Skin epidermis (tissue), 12 donors: Measurements from ENCODE around the gene NMT2.

Experiments
- H3K27ac ChIP-seq, 21 experiments: fragments of 200-600 bp; sonication (generic) in 11 of 21; one replicate each; pipeline ENCODE4 v1.5.0; 2020; ENCODE audit warnings: mild to moderate bottlenecking in 3 of 21, inconsistent platforms in 2 of 21, moderate library complexity in 2 of 21
- H3K4me3 ChIP-seq, 7 experiments: fragments of 200-600 bp; sonication (generic) in 2 of 7; one replicate each; pipeline ENCODE4 v1.5.0; 2020; ENCODE audit warnings: inconsistent platforms in 2 of 7, mild to moderate bottlenecking in 2 of 7, moderate library complexity in 1 of 7

Gene NMT2

GRCh38 chr10:15106352-15107013 lies 62.0 kb downstream of the NMT2 start:
- Histone ChIP-seq H3K27ac (no peak overlapping the region), H3K4me3 (no peak overlapping the region)

GRCh38 chr10:15103513-15103912 lies 65.0 kb downstream of the NMT2 start:
- Histone ChIP-seq H3K4me3 (no peak overlapping the region), H3K27ac (no peak overlapping the region)

GRCh38 chr10:15099886-15100285 lies 68.6 kb downstream of the NMT2 start:
- Histone ChIP-seq H3K4me3 (no peak overlapping the region), H3K27ac (peak overlapping the region in 1 of 21 experiments; percentile 15)

GRCh38 chr10:15097011-15097812 lies 71.3 kb downstream of the NMT2 start, which contains the start of gene RPP38:
Gene RPP38 (plus strand): TSS chr10:15097355. CDS start chr10:15103315, 5,960 bp downstream.
- Histone ChIP-seq H3K4me3 (peak within 1 kb of the TSS; percentile 76 to 96 (median 85)), H3K27ac (peak within 1 kb of the TSS; percentile 65 to 99 (median 95))

GRCh38 chr10:15096661-15097010 lies 71.9 kb downstream of the NMT2 start:
- peak overlapping the region in 20 of 21 experiments; percentile 90 to 99 (median 96) for H3K27ac ChIP-seq
- peak overlapping the region; percentile 76 to 96 (median 85) for H3K4me3 ChIP-seq

- Histone ChIP-seq H3K27ac (no peak overlapping the region), H3K4me3 (no peak overlapping the region)
Observed at GRCh38 chr10:15092855-15093408, 75.6 kb downstream of the NMT2 start.

GRCh38 chr10:15091418-15091817 lies 77.1 kb downstream of the NMT2 start:
- H3K27ac ChIP-seq: no peak overlapping the region
- no peak overlapping the region for H3K4me3 ChIP-seq

GRCh38 chr10:15088428-15089261 lies 79.8 kb downstream of the NMT2 start, which contains the start of gene ACBD7:
Gene ACBD7 (minus strand): TSS chr10:15088776. CDS start chr10:15088728, 48 bp downstream.
- Histone ChIP-seq H3K4me3 (peak within 1 kb of the TSS; percentile 33 to 58 (median 53)), H3K27ac (no peak within 1 kb of the TSS)

GRCh38 chr10:15084502-15084922 lies 84.0 kb downstream of the NMT2 start:
- Histone ChIP-seq H3K4me3 (peak overlapping the region; percentile 0 to 28 (median 17)), H3K27ac (peak overlapping the region in 2 of 21 experiments; percentile 23 to 37)

- peak overlapping the region in 2 of 21 experiments; percentile 23 to 37 for H3K27ac ChIP-seq
Observed at GRCh38 chr10:15083674-15084501, 84.6 kb downstream of the NMT2 start.

GRCh38 chr10:15075421-15075820 lies 93.1 kb downstream of the NMT2 start:
- Histone ChIP-seq H3K4me3 (no peak overlapping the region), H3K27ac (no peak overlapping the region)

More at GRCh38 chr10:15083674-15084501, 84.6 kb downstream of the NMT2 start:
- H3K4me3 ChIP-seq: peak overlapping the region; percentile 0 to 28 (median 17)

GRCh38 chr10:15072358-15072757 lies 96.1 kb downstream of the NMT2 start:
- no peak overlapping the region for H3K4me3 ChIP-seq
- no peak overlapping the region for H3K27ac ChIP-seq

- no peak overlapping the region for H3K27ac ChIP-seq
- H3K4me3 ChIP-seq: no peak overlapping the region
Observed at GRCh38 chr10:15069230-15069629, 99.3 kb downstream of the NMT2 start.

- H3K4me3 ChIP-seq: no peak overlapping the region
- H3K27ac ChIP-seq: no peak overlapping the region
Observed at GRCh38 chr10:15068802-15069201, 99.7 kb downstream of the NMT2 start.

- Histone ChIP-seq H3K4me3 (no peak overlapping the region), H3K27ac (no peak overlapping the region)
Observed at GRCh38 chr10:15067154-15067553, 101.3 kb downstream of the NMT2 start.

GRCh38 chr10:15060638-15061037 lies 107.9 kb downstream of the NMT2 start:
- H3K27ac ChIP-seq: no peak overlapping the region
- H3K4me3 ChIP-seq: no peak overlapping the region

- H3K27ac ChIP-seq: no peak overlapping the region
- no peak overlapping the region for H3K4me3 ChIP-seq
Observed at GRCh38 chr10:15059914-15060313, 108.6 kb downstream of the NMT2 start.

GRCh38 chr10:15058689-15059088 lies 109.8 kb downstream of the NMT2 start:
- Histone ChIP-seq H3K27ac (no peak overlapping the region), H3K4me3 (no peak overlapping the region)
